Thyroid gland (tissue), 4 donors: ENCODE data around the gene HOXC6.

ENCODE experiments used
- POLR2A ChIP-seq, 2 donors: fragments of 450-650 bp; IDR thresholded peaks; one replicate each; pipeline ENCODE4 v1.6.1; 2017; ENCODE audit warnings: antibody characterized with exemption in 2 of 2, mild to moderate bottlenecking in 2 of 2, moderate library complexity in 1 of 2
- TF ChIP-seq, protein P1 (sequence below), 6 experiments: fragments of 200-600 bp in 3 of 6; fragments of 450-650 bp in 3 of 6; sonication (generic) in 3 of 6; IDR thresholded peaks; one replicate each; pipeline ENCODE4 v1.5.1; 2016 to 2019; ENCODE audit warnings: antibody characterized with exemption in 6 of 6, mild to moderate bottlenecking in 2 of 6, inconsistent platforms in 1 of 6, moderate library complexity in 1 of 6

DNA sequence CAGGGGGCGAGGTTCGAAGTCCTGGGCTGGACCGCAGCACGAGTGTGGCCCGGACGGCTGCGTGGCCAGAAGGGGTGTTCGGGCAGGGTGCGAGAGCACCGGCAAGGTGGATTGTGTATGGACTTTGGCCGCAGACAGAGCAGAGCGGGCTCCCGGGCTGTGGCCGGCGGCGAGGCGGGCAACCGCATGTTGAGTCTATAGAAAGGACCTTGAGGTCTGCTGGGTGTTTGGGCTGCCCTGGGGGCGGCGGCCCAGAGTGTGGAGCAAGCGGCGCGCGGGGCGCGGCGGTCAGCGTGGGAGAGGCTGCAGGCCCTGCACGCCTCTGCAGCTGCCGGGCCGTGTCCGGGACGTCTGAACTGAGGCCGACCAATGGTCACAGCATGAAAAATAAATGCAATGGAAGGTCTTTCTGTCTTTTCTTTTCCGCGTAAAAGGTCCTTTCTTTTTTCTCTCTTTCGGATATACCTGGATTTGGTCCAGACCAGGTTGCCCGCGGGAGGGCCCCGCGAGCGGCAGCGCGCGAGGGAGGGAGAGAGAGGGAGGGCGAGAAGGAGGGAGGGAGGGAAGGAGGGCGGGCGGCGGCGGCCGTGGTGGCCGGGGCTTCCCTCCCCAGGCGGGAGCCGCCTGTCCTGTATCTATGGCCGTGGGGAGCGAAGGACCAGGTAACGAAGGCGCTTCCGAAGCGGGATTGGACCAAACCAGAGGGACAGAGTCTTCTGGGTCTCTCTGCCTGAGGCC is 33.8 kb upstream of the HOXC6 start:
- no peak for TF ChIP-seq POLR2A (IDR thresholded peaks at IDR 0.05)
- TF ChIP-seq, protein P1, sequence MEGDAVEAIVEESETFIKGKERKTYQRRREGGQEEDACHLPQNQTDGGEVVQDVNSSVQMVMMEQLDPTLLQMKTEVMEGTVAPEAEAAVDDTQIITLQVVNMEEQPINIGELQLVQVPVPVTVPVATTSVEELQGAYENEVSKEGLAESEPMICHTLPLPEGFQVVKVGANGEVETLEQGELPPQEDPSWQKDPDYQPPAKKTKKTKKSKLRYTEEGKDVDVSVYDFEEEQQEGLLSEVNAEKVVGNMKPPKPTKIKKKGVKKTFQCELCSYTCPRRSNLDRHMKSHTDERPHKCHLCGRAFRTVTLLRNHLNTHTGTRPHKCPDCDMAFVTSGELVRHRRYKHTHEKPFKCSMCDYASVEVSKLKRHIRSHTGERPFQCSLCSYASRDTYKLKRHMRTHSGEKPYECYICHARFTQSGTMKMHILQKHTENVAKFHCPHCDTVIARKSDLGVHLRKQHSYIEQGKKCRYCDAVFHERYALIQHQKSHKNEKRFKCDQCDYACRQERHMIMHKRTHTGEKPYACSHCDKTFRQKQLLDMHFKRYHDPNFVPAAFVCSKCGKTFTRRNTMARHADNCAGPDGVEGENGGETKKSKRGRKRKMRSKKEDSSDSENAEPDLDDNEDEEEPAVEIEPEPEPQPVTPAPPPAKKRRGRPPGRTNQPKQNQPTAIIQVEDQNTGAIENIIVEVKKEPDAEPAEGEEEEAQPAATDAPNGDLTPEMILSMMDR (IDR thresholded peaks at IDR 0.05) = no peak
